Limb (tissue), 2 donors: ENCODE measurements around the gene LRCH1.
"Not testable (repeated sequence)": the region's sequence is repeated elsewhere in the genome, so short reads cannot be mapped to it uniquely, and the experiment has no call there.

ENCODE experiments used
- DNase-seq, 2 donors: peaks; one replicate each; pipeline ENCODE4 v3.0.0-alpha.2; 2016; ENCODE audit errors: extremely low spot score in 2 of 2

LRCH1 gene

DNA sequence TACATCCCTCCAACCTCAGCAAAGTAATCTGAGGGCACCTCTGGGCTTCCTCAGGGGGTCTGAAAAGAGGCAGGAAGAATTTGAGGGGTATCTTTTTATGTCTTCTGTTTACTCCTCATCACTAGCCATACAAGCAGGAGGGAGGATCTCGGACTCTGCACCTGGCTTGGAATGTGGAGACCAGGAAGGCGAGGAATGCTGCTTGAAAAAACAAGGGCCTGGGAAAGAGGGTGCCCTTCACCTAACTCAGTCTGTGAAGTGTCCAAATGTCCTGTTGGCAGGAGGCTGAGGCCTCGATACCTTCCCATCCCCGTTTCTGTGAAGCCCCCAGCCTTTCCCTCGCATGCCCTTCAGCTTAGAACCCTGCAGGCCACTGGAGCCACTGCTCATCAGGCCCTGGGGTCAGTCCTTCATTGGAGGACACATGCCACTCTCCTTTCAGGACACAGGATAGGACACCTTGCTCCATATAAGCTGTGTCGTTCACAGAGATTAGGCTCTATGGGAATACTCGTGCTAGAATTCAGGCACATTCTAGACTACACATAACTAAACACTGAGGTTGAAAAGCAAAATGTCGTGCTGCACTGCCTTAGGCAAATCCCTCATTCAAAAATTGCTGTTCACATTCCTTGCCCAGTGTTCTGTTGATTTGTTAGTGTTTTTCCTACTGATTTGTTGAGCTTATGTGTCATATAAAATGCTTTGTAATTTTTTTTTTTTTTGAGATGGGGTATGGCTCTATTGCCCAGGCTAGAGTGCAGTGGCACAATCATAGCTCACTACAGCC lies 194.3 kb downstream of the LRCH1 start:
- DNase-seq, result no peak

DNA sequence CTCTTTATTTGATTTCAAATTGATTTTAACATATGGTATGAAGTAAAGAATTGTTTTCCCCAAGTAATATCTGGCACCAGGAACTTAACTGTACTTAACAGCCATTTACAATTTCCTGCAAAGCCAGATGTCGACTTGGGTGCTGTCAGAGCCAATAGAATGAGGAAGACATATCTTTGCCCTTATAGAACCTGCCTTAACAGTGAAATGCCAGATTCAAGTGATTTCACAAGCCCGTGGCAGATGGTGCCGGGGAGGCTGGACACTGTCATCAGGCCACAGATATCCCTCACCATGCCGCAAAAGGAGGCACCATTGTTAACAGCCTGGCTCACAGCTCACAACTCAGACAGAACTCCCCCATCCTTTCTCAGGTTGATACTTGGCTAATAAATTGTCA lies 195.3 kb downstream of the LRCH1 start:
- DNase-seq, result no peak

DNA sequence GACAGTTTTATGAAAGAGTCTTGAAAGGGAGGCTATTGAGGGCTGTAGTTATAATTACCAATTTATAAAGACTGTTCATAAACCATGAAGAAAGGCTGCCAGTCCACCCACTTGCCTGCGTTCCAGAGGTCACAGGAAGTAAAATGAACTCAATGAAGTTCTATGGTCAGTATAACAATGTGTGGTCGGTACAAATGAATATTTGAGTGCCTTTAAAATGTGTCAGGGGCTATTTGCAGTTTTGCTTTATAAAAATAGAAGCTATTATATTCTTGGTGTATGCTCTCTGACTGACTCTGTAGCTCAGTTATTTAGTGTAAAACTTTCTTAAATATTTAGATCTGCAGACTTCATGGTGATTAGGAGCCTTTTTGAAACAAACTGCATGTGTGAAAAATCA lies 197.0 kb downstream of the LRCH1 start:
- no peak for DNase-seq

DNA sequence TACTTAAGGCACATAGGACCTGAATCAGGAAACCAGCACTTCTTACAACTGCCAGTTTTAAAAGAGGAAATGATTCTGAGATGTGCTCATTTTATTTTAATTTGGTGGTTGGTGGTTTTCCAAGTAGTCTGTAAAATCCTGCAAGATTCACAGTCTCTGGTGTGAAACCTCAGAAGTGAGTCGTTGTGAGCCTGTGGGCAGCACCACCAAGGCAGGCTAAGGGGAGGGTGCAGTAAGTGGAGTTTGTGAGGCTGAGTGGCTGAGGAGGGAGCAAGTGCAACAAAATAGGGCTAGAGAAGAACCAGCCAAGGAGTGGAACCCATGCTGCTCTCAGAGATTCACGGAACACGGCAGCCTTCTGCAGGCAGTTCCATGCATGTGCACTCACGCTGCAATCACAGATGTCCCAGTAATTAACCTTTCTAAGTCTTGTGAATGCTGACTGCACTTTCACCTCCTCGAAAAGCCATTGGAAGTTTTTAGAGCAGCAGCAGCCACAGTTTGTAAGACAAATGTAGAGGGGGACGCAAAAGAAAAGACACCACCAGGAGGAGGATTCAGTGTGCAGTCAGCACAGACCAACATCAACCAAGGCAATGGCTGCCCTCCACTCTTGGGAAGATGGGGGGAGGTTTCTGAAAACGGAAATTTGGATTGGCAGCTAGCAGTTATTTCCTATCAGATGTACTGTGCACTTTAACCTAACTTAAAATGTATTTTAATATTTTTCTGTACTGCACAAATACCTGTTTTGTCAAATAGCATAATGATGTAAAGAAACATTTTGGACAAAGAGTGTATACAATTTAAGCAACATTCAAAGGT lies 199.1 kb downstream of the LRCH1 start:
- no peak for DNase-seq

DNA sequence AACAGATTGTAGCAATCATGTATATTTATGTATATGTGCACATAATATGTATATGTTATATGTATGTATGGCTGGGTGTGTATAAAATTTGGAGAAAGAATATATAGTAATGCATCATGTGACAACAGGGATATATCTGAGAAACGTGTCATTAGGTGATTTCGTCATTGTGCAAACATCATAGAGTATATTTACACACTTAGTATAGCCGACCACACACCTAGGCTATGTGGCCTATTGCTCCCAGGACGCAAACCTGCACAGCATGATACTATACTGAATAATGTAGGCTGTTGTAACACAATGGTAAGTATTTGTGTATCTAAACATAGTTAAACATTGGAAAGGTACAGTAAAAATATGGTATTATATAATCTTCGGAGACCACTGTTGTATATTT lies 200.2 kb downstream of the LRCH1 start:
- DNase-seq, result no peak

DNA sequence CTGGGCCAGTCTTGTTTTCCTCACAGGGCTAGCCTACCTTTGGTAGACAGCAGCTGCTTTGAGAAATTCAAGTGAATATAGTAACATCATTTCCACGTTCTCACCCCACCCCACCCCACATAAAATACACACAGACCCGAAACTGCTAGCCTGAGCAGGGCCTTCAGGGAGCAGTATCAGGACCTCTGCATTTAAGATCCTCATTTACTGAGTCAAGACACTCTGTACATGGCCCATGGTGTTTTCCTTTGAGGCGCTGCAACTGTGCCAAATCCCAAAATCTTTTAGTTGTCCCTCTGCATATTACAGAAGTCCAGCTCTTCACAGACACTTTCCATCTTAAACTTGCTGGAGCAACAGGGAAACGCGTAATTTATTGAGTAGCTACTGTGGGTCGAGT lies 200.9 kb downstream of the LRCH1 start:
- no peak for DNase-seq

DNA sequence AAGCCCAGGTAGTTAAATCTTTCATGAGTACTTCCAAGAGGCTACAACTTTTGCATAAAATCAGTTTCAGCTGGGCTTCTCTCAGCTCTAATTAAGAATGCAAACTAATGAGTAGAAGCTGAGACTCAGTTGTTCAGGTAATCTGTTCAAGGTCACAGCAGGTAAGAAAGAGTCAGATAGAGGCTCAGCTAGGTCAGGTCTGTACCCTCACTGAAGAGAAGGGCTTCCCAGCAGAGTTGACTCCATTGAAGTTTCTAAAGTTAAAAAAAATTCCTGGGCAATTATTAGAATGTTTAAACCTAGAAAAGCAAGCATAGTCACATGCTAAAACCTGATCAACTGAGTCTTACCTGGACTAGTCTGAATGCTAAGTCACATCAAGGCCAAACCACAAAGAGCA lies 201.8 kb downstream of the LRCH1 start:
- no peak for DNase-seq

DNA sequence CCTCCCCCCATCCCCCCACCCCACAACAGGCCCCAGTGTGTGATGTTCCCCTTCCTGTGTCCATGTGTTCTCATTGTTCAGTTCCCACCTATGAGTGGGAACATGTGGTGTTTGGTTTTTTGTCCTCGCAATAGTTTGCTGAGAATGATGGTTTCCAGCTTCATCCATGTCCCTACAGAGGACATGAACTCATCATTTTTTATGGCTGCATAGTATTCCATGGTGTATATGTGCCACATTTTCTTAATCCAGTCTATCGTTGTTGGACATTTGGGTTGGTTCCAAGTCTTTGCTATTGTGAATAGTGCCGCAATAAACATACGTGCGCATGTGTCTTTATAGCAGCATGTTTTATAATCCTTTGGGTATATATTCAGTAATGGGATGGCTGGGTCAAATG lies 202.5 kb downstream of the LRCH1 start:
- not testable (repeated sequence) for DNase-seq

DNA sequence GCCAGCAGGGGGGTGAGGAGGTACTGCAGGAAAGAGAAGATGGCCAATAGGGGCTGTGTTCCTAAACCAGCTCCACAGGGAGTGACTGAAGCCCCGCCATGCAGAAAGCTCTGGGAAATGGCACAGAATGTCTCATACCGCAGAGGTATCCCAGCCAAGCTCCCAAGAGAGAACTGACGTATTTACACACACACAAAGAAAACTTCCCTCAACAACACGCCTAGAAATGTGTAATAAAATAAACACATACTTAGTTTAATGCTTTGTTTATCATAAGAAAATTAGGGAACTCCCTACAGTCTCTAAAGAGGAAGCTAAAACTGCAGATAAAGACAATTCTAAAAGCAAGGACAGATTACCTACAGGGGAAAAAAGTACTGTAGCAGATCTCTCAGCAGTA lies 204.0 kb downstream of the LRCH1 start:
- no peak for DNase-seq

DNA sequence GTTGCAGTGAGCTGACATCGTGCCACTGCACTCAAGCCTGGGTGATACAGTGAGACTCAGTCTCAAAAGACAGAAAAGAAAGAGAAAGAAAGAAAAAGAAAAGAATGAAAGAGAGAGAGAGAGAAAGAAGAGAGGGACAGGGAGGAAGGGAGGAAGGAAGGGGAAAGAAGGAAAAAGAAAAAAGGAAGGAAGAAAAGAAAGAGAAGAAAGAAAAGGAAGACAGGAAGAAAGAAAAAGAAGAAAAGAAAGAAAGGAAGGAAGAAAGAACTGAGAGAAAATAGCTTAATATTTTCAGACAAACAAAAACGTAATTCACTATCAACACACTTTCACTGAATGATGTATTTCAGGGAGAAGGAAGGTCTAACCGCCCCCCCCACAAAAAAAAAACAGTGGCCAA lies 204.7 kb downstream of the LRCH1 start:
- DNase-seq, result no peak

DNA sequence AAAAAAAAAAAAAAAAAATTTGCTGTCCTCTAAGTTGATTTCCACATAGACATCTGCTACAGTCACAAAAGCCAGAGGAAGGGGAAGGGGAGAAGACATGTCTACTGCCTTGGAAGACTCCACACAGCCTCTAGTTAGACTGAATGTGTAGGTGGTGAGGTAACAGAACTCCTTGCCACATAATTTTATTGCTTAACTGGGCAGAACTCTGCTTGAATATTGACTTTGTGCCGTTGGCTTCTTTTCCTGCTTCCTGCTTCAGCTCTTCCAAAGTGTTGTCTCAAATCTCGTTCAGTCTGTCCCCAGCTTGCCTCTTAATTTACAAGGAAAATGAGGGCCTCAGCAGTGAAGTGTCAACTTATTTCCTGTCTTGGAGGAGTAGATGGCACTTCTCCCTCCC lies 206.9 kb downstream of the LRCH1 start:
- DNase-seq, result no peak

DNA sequence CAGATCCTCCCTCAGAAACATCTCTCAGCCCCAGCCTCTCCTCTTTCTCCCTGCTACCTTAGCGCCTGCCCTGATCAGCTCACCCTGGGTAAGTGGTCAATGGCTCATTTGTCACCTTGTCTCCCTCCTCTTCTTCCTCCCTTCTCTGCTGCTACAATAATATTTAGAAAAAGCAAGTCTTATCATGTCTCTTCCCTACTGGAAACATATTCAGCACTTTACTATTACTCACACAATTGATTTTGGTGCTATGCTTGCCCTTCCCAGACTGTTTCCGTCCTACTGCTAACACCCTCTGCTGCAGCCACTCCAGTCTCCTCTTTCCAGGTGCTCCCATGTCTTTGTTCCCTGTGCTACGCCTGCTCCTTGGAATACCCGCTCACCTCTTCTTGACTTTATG lies 208.2 kb downstream of the LRCH1 start:
- DNase-seq, result no peak

DNA sequence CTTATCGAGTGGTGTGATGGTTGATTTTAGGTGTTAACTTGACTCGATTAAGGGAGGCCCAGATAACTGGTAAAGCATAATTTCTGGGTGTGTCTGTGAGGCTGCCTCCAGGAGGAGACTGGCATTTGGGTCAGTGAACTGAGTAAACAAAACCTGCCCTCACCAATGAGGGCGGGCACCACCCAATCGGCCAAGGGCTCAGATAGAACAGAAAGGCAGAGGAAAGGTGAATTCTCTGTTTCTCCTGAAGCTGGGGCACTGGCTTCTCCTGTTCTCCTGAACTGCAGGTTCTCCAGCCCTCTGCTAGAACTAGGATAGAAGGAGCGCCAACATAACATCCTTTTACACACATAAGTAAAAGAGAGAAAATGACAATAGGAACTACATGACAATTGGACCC lies 208.9 kb downstream of the LRCH1 start:
- DNase-seq, result no peak

DNA sequence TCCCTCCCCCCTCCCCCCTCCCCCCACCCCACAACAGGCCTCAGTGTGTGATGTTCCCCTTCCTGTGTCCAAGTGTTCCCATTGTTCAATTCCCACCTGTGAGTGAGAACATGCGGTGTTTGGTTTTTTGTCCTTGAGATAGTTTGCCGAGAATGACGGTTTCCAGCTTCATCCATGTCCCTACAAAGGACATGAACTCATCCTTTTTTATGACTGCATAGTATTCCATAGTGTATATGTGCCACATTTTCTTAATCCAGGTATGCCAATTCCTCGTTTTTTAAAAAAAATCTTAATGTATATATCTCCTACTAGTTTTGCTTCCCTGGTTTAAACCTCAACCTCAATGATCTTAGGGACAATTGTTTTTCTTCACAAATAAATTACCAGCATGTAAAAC lies 217.0 kb downstream of the LRCH1 start:
- not testable (repeated sequence) for DNase-seq

DNA sequence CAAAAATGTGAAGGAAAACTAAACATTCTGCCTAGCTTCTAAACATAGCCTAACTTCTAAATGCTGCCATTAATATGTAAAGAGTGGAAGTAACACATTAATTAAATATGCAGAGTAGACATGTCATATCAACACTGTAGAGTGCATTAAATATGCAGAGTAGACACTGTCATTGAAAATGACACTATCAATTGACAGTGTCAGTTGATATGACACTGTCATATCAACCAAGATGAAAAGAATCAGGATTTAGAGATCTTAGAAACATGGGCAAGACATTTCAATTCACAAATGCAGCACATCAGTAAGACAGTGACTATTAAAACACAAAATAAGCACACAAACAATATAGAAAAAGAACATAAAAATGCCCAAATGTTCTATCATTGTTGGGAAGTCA lies 218.7 kb downstream of the LRCH1 start:
- no peak for DNase-seq

DNA sequence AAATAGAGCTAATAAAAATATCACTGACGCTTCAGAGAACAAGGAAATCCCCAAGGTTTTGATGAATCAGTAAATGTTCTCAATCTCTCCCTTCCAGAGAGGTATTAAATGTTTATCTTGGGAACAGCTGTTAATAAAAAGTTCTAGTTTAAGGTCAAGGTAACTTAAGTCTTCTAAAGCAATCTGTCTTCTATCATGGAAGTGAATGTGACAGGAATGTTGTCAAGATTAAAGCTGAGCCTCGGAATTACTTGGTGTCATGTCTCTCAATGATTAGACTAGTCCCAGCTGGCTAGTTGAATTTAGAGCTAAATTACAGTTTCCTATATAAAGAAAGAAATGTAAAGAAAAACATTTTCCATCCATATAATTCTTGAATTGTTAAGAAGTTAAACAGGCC lies 220.6 kb downstream of the LRCH1 start:
- no peak for DNase-seq

DNA sequence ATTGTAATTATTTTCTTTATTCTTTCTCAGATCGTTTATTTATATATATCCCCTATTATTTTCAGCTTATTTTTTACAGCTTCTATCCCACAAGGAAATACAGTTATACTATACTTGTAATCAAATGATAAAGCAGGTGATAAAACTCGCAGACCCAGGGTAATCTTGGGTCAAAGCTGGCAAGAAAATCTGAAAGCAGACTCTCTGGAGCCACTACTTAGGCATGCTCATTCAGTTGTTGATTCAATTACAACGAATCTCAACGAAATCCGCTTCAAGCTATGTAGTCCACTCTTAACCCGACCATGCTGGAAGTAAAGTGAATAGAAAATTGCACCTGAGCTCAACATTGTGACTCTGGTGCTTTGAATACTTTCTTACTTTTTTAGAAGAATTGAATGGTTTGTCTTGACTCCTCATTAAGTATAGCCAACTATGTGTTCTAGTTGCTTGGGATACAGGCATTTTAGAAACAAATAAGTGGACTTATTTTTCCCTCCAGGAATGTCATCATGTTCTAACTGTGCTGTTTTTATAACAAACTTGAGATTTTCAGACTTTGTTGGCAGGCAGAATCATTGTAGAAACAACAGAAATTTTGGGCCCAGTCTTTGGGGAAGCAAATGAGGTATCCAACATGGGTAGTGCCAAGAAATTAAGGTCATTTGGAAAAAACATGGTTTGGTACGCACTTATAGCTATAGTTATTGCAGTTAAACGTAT lies 222.6 kb downstream of the LRCH1 start:
- no peak for DNase-seq

DNA sequence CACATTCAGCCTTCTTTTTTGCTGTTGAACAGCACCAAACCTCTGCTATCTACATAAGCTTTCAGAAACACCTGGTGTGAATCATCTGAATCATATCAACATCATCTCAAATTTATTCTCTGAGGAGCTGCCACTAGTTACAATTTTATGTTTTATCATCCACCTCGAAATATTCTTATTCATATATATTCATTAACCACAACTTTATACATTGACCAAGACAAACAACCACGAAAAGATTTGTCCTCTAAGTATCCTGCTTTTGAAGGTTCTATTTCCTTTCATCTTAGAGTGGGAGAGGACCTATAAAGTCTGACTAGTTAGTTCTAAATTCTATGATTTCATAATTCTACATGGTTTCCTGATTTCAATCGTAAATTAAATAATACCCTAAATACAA lies 225.1 kb downstream of the LRCH1 start:
- DNase-seq, result no peak

DNA sequence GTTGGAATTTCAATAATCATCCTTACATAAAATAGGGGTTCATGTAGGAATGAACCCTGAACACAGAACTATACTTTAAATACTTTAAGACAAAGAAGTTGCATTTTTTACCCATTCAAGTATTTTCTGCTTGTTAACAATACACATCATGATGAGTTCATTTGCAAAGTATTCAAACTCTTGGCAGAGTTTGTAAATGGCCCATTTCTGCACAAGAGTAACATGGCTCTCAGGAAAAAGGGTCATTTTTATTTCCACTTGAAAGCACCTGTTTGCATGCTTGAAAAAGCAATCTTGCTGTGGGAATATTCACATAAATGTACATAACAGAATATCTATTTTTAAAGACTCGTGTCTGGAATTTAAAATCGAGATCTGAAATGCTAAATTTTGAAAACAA lies 225.9 kb downstream of the LRCH1 start:
- no peak for DNase-seq

DNA sequence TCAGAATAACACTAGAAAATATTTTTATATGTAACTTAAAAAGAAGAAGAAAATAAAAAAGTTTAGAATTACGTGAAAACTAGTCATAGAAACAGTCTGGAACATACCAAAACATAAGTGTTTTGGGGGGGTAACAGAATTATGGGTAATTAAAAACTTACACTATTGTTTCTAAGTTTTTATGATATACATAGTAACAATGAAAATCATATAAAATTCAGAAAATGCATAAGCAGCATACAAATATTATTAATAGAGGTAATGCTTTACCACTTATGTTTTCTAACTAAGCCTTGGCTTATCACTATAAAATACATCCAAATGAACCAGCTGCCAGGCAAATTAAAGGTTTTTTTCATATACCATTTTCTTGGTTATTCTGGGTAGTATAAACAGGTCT lies 229.1 kb downstream of the LRCH1 start:
- no peak for DNase-seq

DNA sequence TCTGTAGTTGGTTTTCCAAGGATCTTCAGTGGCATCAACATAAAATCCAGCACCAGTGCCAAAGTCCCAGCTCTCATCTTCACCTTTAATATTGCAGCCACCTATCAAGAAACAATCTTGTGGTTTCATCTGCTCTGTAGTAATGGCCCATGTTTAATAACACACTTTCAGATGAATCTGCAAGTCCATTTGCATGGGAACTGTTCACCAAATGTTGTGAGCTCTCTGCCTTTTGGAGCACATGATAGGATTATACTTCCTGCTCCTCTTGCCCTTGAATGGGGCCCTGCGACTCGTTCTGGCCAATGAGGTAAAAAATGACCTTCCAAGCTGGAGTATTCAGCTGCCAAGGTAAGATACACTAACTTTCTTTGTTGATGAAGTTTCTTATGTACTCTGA lies 229.7 kb downstream of the LRCH1 start:
- no peak for DNase-seq

DNA sequence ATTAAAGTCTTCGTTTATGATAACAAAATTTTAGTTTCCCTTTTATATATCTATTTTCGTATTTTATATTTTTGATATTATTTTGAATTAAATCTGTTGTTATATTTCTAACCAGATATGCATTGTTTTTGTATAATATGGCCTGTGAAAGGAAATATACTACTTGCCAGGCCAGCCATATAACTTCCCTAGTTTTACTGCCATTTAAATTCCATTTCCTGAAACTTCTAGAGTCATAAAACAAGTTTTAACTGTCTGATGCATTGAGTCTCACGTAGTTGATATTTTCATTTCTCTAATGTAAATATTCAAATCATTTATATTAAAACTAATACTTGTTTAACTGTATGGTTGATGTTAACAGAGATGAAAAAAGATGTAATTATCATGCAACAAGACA lies 230.5 kb downstream of the LRCH1 start:
- no peak for DNase-seq
